Measurements from ENCODE around the gene KANK2. TPM values are rescaled to one million over a fixed set of nuclear protein-coding genes. Genes with fewer than 3 reads are reported as not detected.

The KANK2 gene
- total RNA-seq, 1 experiment from 2014 or later = 35.1 TPM

DNA sequence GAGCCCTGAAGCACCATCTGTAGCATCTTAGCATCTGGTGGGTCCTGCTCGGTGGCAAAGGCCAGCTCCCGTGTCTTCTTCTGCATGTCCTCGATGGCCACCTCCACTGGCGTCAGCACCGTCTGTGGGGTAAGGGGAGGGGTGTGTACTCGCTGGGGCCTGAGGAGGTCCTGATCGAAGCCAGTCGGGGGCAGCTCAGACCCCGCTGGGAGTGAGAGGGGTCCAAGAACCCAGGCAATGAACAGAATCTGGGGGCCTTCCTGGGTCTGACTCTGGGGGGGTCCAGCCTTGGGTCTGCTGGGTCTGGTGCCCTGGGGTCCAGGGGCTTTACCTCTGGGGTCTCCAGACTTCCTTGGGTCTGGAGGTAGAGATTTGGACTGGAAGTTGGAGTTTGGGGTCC, 3.6 kb upstream of the KANK2 start (continued):
- TF ChIP-seq, protein P1, sequence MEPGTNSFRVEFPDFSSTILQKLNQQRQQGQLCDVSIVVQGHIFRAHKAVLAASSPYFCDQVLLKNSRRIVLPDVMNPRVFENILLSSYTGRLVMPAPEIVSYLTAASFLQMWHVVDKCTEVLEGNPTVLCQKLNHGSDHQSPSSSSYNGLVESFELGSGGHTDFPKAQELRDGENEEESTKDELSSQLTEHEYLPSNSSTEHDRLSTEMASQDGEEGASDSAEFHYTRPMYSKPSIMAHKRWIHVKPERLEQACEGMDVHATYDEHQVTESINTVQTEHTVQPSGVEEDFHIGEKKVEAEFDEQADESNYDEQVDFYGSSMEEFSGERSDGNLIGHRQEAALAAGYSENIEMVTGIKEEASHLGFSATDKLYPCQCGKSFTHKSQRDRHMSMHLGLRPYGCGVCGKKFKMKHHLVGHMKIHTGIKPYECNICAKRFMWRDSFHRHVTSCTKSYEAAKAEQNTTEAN (CRISPR knock-in tag; IDR thresholded peaks at IDR 0.05) = no peak
- TF ChIP-seq, protein P2, sequence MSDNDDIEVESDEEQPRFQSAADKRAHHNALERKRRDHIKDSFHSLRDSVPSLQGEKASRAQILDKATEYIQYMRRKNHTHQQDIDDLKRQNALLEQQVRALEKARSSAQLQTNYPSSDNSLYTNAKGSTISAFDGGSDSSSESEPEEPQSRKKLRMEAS (CRISPR knock-in tag; IDR thresholded peaks at IDR 0.05) = no peak
- TF ChIP-seq CREM (CRISPR knock-in tag; IDR thresholded peaks at IDR 0.05) (no peak), NR1H2 (CRISPR knock-in tag; IDR thresholded peaks at IDR 0.05) (no peak), JAZF1 (CRISPR knock-in tag; IDR thresholded peaks at IDR 0.05) (no peak), ZNF317 (CRISPR knock-in tag; IDR thresholded peaks at IDR 0.05; ENCODE audit: borderline replicate concordance, low read depth) (no peak), NR2C2 (CRISPR knock-in tag; IDR thresholded peaks at IDR 0.05) (no peak), CBFB (CRISPR knock-in tag; IDR thresholded peaks at IDR 0.05; ENCODE audit: low read depth) (no peak), FOXP1 (CRISPR knock-in tag; IDR thresholded peaks at IDR 0.05; ENCODE audit: borderline replicate concordance) (no peak), TEAD1 (CRISPR knock-in tag; IDR thresholded peaks at IDR 0.05) (no peak), CREB1 (CRISPR knock-in tag; IDR thresholded peaks at IDR 0.05) (no peak), EMX1 (CRISPR knock-in tag; IDR thresholded peaks at IDR 0.05) (no peak), GTF2I (CRISPR knock-in tag; conservative IDR thresholded peaks at IDR 0.05) (no peak), ELF4 (CRISPR knock-in tag; IDR thresholded peaks at IDR 0.05; ENCODE audit: low read depth) (no peak), ZNF416 (CRISPR knock-in tag; IDR thresholded peaks at IDR 0.05) (no peak)
- TF ChIP-seq, protein P3, sequence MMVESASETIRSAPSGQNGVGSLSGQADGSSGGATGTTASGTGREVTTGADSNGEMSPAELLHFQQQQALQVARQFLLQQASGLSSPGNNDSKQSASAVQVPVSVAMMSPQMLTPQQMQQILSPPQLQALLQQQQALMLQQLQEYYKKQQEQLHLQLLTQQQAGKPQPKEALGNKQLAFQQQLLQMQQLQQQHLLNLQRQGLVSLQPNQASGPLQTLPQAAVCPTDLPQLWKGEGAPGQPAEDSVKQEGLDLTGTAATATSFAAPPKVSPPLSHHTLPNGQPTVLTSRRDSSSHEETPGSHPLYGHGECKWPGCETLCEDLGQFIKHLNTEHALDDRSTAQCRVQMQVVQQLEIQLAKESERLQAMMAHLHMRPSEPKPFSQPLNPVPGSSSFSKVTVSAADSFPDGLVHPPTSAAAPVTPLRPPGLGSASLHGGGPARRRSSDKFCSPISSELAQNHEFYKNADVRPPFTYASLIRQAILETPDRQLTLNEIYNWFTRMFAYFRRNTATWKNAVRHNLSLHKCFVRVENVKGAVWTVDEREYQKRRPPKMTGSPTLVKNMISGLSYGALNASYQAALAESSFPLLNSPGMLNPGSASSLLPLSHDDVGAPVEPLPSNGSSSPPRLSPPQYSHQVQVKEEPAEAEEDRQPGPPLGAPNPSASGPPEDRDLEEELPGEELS (CRISPR knock-in tag; IDR thresholded peaks at IDR 0.05) = no peak

DNA sequence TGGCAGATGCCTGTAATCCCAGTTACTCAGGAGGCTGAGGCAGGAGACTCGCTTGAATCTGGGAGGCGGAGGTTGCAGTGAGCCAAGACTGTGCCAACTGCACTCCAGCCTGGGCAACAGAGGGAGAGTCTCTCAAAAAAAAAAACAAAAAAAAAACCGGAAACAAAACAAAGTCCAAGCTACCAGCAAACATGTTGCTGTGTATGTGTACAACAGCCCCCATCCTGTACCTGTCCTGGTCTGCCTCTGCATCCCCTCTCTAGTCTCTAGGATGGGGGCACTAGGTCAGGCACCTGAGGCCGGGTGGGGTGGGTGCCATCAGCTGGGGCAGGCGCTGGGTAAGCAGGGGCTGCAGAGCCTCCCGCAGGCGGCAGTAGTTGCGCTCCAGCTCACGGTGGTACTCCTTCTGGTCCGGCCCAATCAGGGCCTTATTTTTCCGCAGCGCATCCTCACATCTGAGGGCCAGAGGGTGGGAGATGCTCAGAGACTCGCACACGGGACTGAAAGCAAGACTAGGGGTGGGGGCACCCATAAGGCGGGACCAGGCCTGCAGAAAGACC, 2.8 kb upstream of the KANK2 start:
- Mint-ChIP-seq H3K27ac (no peak overlapping the region), H3K27me3 (ENCODE audit: low read depth) (no peaks in the 10 kb centered on the region), H3K36me3 (no peaks in the 10 kb centered on the region; the same call in none of the 2 replicates), H3K4me1 (peaks cover 13% of the 10 kb centered on the region), H3K4me3 (no peak overlapping the region), H3K9me3 (no peaks in the 10 kb centered on the region)
- ChIA-PET POLR2A (no interaction called here), CTCF (interaction anchor here (0.6 to 1.0 kb wide), 2 partner anchors 62 to 74 kb away, joined by 3 read pairs; no protein-coding TSS in a partner anchor)
- DNase-seq (ENCODE audit: low spot score) (no peak), ATAC-seq (no peak)
- TF ChIP-seq ETV6 (CRISPR knock-in tag; IDR thresholded peaks at IDR 0.05) (no peak), NR1H2 (CRISPR knock-in tag; IDR thresholded peaks at IDR 0.05) (no peak), NFATC4 (CRISPR knock-in tag; IDR thresholded peaks at IDR 0.05) (no peak), KAT7 (CRISPR knock-in tag; IDR thresholded peaks at IDR 0.05; ENCODE audit: borderline replicate concordance) (no peak), ZNF138 (CRISPR knock-in tag; conservative IDR thresholded peaks at IDR 0.05) (no peak)
- TF ChIP-seq, protein P4, sequence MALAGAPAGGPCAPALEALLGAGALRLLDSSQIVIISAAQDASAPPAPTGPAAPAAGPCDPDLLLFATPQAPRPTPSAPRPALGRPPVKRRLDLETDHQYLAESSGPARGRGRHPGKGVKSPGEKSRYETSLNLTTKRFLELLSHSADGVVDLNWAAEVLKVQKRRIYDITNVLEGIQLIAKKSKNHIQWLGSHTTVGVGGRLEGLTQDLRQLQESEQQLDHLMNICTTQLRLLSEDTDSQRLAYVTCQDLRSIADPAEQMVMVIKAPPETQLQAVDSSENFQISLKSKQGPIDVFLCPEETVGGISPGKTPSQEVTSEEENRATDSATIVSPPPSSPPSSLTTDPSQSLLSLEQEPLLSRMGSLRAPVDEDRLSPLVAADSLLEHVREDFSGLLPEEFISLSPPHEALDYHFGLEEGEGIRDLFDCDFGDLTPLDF (CRISPR knock-in tag; IDR thresholded peaks at IDR 0.05) = no peak
- TF ChIP-seq, protein P5, sequence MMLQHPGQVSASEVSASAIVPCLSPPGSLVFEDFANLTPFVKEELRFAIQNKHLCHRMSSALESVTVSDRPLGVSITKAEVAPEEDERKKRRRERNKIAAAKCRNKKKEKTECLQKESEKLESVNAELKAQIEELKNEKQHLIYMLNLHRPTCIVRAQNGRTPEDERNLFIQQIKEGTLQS (CRISPR knock-in tag; conservative IDR thresholded peaks at IDR 0.05) = no peak
- TF ChIP-seq, protein P6, sequence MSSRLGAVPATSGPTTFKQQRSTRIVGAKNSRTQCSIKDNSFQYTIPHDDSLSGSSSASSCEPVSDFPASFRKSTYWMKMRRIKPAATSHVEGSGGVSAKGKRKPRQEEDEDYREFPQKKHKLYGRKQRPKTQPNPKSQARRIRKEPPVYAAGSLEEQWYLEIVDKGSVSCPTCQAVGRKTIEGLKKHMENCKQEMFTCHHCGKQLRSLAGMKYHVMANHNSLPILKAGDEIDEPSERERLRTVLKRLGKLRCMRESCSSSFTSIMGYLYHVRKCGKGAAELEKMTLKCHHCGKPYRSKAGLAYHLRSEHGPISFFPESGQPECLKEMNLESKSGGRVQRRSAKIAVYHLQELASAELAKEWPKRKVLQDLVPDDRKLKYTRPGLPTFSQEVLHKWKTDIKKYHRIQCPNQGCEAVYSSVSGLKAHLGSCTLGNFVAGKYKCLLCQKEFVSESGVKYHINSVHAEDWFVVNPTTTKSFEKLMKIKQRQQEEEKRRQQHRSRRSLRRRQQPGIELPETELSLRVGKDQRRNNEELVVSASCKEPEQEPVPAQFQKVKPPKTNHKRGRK (CRISPR knock-in tag; IDR thresholded peaks at IDR 0.05; ENCODE audit: borderline replicate concordance) = no peak
- TF ChIP-seq, protein P7, sequence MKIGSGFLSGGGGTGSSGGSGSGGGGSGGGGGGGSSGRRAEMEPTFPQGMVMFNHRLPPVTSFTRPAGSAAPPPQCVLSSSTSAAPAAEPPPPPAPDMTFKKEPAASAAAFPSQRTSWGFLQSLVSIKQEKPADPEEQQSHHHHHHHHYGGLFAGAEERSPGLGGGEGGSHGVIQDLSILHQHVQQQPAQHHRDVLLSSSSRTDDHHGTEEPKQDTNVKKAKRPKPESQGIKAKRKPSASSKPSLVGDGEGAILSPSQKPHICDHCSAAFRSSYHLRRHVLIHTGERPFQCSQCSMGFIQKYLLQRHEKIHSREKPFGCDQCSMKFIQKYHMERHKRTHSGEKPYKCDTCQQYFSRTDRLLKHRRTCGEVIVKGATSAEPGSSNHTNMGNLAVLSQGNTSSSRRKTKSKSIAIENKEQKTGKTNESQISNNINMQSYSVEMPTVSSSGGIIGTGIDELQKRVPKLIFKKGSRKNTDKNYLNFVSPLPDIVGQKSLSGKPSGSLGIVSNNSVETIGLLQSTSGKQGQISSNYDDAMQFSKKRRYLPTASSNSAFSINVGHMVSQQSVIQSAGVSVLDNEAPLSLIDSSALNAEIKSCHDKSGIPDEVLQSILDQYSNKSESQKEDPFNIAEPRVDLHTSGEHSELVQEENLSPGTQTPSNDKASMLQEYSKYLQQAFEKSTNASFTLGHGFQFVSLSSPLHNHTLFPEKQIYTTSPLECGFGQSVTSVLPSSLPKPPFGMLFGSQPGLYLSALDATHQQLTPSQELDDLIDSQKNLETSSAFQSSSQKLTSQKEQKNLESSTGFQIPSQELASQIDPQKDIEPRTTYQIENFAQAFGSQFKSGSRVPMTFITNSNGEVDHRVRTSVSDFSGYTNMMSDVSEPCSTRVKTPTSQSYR (CRISPR knock-in tag; IDR thresholded peaks at IDR 0.05) = no peak
